Progenitor cell of endocrine pancreas (in vitro differentiated cells): ENCODE data around the gene RASA3. TPM values are rescaled to one million over a fixed set of nuclear protein-coding genes. Genes with fewer than 3 reads are reported as not detected.

ENCODE experiments used
- DNase-seq: peaks from one replicate; pipeline ENCODE4 v3.0.0; 2021; ENCODE audit warnings: low spot score; ENCODE audit not compliant: unreplicated experiment
- H3K27ac Mint-ChIP-seq: 2 replicates; pipeline ENCODE4 v1.8.0; 2021; ENCODE audit warnings: mild to moderate bottlenecking, moderate library complexity, mixed read lengths
- H3K27me3 Mint-ChIP-seq: 2 replicates; pipeline ENCODE4 v1.8.0; 2021; ENCODE audit warnings: mixed read lengths
- H3K36me3 Mint-ChIP-seq: 2 replicates; pipeline ENCODE4 v1.8.0; 2022; ENCODE audit warnings: mixed read lengths; ENCODE audit not compliant: insufficient read depth
- H3K4me1 Mint-ChIP-seq: 2 replicates; pipeline ENCODE4 v1.8.0; 2021; ENCODE audit warnings: low read depth, mixed read lengths
- H3K4me3 Mint-ChIP-seq: 2 replicates; pipeline ENCODE4 v1.8.0; 2021; ENCODE audit warnings: low read depth, mild to moderate bottlenecking, moderate library complexity, mixed read lengths
- H3K9me3 Mint-ChIP-seq: 2 replicates; pipeline ENCODE4 v1.8.0; 2021; ENCODE audit warnings: low read depth, mixed read lengths
- total RNA-seq: library from RNA; stranded (reverse); gene quantifications from 2 replicates; pipeline ENCODE4 v1.2.1, GENCODE V29; 2021
- TF ChIP-seq, protein P1 (sequence below): fragments of 200-600 bp; sonication (generic); IDR thresholded peaks from one replicate; pipeline ENCODE4 v1.5.0; 2021; ENCODE audit warnings: antibody characterized with exemption, mild to moderate bottlenecking; ENCODE audit not compliant: unreplicated experiment

Gene RASA3
- total RNA-seq, 1 donor from 2014 or later: 6.3 TPM

DNA sequence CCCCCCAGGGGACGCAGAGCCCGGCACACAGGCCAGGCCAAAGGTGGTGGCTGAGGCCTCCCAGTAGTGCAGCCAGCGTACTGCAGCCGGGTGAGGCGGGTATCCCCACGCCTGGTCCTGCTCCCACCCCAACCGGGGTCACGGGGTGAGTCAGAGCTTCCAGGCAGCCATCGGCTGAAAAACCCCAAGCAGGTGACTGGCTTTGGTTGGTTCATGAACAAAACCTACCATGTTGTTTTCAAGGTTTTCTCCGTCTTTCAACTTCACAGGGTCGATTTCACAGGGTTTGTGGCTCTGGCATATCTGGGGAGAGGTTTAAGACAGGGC lies 116.5 kb downstream of the RASA3 start:
- no peaks in the 10 kb centered on the region for H3K4me1 Mint-ChIP-seq
- H3K4me3 Mint-ChIP-seq: no peak overlapping the region
- no peak overlapping the region for H3K27ac Mint-ChIP-seq
- H3K9me3 Mint-ChIP-seq: peaks cover 2% of the 10 kb centered on the region
- H3K27me3 Mint-ChIP-seq: no peaks in the 10 kb centered on the region
- H3K36me3 Mint-ChIP-seq: peaks cover 2% of the 10 kb centered on the region
- TF ChIP-seq, protein P1, sequence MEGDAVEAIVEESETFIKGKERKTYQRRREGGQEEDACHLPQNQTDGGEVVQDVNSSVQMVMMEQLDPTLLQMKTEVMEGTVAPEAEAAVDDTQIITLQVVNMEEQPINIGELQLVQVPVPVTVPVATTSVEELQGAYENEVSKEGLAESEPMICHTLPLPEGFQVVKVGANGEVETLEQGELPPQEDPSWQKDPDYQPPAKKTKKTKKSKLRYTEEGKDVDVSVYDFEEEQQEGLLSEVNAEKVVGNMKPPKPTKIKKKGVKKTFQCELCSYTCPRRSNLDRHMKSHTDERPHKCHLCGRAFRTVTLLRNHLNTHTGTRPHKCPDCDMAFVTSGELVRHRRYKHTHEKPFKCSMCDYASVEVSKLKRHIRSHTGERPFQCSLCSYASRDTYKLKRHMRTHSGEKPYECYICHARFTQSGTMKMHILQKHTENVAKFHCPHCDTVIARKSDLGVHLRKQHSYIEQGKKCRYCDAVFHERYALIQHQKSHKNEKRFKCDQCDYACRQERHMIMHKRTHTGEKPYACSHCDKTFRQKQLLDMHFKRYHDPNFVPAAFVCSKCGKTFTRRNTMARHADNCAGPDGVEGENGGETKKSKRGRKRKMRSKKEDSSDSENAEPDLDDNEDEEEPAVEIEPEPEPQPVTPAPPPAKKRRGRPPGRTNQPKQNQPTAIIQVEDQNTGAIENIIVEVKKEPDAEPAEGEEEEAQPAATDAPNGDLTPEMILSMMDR: no peak
- DNase-seq: no peak

GRCh38 chr13:114015111-114015968 lies 117.1 kb downstream of the RASA3 start:
- Mint-ChIP-seq H3K27ac (no peak overlapping the region), H3K4me3 (no peak overlapping the region), H3K27me3 (no peaks in the 10 kb centered on the region), H3K9me3 (peaks cover 3% of the 10 kb centered on the region), H3K4me1 (no peaks in the 10 kb centered on the region), H3K36me3 (peaks cover 4% of the 10 kb centered on the region)
- DNase-seq: no peak
- TF ChIP-seq, protein P1: no peak

GRCh38 chr13:114013952-114014629 lies 118.3 kb downstream of the RASA3 start:
- H3K27ac Mint-ChIP-seq: no peak overlapping the region

GRCh38 chr13:114013336-114013735 lies 119.1 kb downstream of the RASA3 start:
- no peaks in the 10 kb centered on the region for H3K4me1 Mint-ChIP-seq
- peaks cover 3% of the 10 kb centered on the region for H3K9me3 Mint-ChIP-seq
- H3K27ac Mint-ChIP-seq: no peak overlapping the region
- TF ChIP-seq, protein P1: no peak
- H3K4me3 Mint-ChIP-seq: no peak overlapping the region
- no peak for DNase-seq
- no peaks in the 10 kb centered on the region for H3K27me3 Mint-ChIP-seq
- H3K36me3 Mint-ChIP-seq: peaks cover 10% of the 10 kb centered on the region

More at GRCh38 chr13:114013952-114014629, 118.3 kb downstream of the RASA3 start:
- H3K27me3 Mint-ChIP-seq: no peaks in the 10 kb centered on the region
- no peaks in the 10 kb centered on the region for H3K4me1 Mint-ChIP-seq
- H3K36me3 Mint-ChIP-seq: peaks cover 9% of the 10 kb centered on the region
- TF ChIP-seq, protein P1: no peak
- H3K9me3 Mint-ChIP-seq: peaks cover 3% of the 10 kb centered on the region
- no peak overlapping the region for H3K4me3 Mint-ChIP-seq
- DNase-seq: no peak

DNA sequence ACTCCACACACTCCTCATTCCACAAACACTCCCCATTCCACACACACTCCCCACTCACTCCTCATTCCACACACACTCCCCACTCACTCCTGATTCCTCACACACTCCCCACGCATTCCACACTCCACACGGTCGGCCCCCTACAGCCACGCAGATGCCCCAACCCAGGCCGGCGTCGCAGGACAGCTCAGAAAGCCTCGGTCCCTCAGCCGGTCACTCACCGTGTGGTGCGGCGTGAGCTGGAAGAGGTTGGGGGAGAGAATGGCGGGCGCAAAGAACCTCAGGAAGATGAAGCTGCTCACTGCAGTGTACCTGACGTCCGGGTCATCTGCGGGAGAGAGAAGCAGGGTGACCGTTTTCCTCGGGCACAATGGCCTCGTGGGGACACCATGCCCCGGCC lies 119.5 kb downstream of the RASA3 start:
- Mint-ChIP-seq H3K4me1 (no peaks in the 10 kb centered on the region), H3K36me3 (peaks cover 10% of the 10 kb centered on the region), H3K27ac (no peak overlapping the region), H3K4me3 (no peak overlapping the region), H3K27me3 (no peaks in the 10 kb centered on the region), H3K9me3 (peaks cover 3% of the 10 kb centered on the region)
- DNase-seq: no peak
- TF ChIP-seq, protein P1: no peak
